ENCODE measurements around the gene MYO3B. TPM values are rescaled to one million over a fixed set of nuclear protein-coding genes. Genes with fewer than 3 reads are reported as not detected.

The MYO3B gene
- total RNA-seq, 3 donors from 2014 or later (not counting 1 experiment from before 2014, with no cell fraction given), result 0.68 to 0.88 (median 0.75) TPM

DNA sequence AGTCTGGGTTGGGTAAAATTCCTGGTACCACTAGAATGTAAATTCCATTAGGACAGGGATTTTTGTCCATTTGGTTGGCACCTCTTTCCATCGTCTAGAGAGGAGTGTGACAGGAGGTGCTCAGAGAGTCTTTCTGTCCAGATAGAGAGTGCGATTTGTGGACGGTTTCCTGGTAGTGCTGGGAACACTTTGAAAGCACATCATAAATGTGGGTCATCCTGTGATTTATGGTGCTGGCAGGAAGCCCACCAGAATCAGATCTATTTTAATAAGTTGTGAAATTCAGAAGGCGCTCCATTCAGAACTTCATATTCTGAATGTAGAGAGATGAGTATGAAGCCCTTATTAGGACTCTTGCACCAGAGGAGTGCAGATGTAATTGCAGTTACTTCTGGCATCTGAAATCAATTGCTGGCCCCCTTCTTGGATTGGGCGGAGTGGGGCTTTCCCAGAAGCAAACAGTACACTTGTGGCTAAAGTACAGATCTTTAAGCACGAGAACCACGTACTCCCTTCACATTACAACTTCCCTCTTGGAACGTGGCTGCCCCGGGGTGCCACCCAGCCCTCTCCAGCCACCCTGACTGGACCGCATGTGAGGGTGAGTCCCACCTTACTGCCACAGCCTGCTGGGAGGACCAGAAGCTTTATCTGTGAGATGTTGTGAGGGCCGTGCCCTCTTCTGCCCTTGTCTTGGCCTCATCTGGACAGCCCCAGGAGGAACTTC lies 243.2 kb downstream of the MYO3B start:
- ATAC-seq, result no peak
- peaks cover 0 to 7% of the 10 kb centered on the region in 2 donors for H3K4me1 Mint-ChIP-seq
- no peak overlapping the region for H3K4me3 Mint-ChIP-seq
- Histone ChIP-seq H3K9me3 (ENCODE audit: control insufficient read depth, insufficient read depth, low read length) (no peaks in the 10 kb centered on the region), H3K27ac (ENCODE audit: low read length) (no peak overlapping the region), H3K36me3 (ENCODE audit: control insufficient read depth, insufficient read depth, low read length) (no peaks in the 10 kb centered on the region), H3K4me3 (ENCODE audit: low read length) (no peak overlapping the region), H3K4me1 (ENCODE audit: control insufficient read depth, insufficient read depth, low read length) (no peaks in the 10 kb centered on the region), H3K27me3 (ENCODE audit: control insufficient read depth, insufficient read depth, low read length) (no peaks in the 10 kb centered on the region)
- H3K27ac Mint-ChIP-seq, result no peak overlapping the region
- no peak for DNase-seq
- no peaks in the 10 kb centered on the region for H3K36me3 Mint-ChIP-seq
- H3K27me3 Mint-ChIP-seq (ENCODE audit: low read depth in 2 of 2), result peaks cover 14 to 18% of the 10 kb centered on the region in 2 donors
- no peaks in the 10 kb centered on the region for H3K9me3 Mint-ChIP-seq
- TF ChIP-seq, protein P1, sequence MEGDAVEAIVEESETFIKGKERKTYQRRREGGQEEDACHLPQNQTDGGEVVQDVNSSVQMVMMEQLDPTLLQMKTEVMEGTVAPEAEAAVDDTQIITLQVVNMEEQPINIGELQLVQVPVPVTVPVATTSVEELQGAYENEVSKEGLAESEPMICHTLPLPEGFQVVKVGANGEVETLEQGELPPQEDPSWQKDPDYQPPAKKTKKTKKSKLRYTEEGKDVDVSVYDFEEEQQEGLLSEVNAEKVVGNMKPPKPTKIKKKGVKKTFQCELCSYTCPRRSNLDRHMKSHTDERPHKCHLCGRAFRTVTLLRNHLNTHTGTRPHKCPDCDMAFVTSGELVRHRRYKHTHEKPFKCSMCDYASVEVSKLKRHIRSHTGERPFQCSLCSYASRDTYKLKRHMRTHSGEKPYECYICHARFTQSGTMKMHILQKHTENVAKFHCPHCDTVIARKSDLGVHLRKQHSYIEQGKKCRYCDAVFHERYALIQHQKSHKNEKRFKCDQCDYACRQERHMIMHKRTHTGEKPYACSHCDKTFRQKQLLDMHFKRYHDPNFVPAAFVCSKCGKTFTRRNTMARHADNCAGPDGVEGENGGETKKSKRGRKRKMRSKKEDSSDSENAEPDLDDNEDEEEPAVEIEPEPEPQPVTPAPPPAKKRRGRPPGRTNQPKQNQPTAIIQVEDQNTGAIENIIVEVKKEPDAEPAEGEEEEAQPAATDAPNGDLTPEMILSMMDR (IDR thresholded peaks at IDR 0.05), result no peak
- intact Hi-C loops (cut with micrococcal nuclease), result no loop called here
- 71% methylated on average over 11 of the region's 11 CpGs for WGBS (ENCODE audit: insufficient coverage)

DNA sequence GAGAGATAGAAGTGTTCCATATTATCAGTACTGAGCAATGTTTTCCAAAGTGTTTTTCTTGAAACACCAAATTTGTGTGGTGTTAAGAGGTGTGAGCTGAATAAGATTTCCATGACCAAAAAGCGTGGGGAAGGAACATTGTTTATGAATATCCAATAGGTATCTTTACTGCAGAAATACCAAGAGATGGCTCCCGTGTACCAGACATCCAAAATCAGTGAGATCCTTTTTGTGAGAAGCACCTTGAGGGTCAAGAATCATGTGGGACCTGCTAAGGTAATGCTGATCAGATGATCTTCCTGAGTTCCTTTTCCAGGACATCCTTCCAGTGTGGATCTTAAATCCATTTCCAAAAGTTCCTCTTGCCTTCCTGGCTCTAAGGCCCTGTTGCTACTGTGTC lies 246.0 kb downstream of the MYO3B start:
- TF ChIP-seq, protein P1 (IDR thresholded peaks at IDR 0.05), result no peak
- no peak for DNase-seq
- Mint-ChIP-seq H3K27ac (no peak overlapping the region), H3K4me1 (peaks cover 0 to 7% of the 10 kb centered on the region in 2 donors), H3K9me3 (no peaks in the 10 kb centered on the region), H3K27me3 (ENCODE audit: low read depth in 2 of 2) (peaks cover 7 to 16% of the 10 kb centered on the region in 2 donors), H3K36me3 (no peaks in the 10 kb centered on the region), H3K4me3 (no peak overlapping the region)
- no peaks in the 10 kb centered on the region for H3K36me3 ChIP-seq (ENCODE audit: control insufficient read depth, insufficient read depth, low read length)
- intact Hi-C loops (cut with micrococcal nuclease), result no loop called here
- H3K4me3 ChIP-seq (ENCODE audit: low read length), result no peak overlapping the region
- ATAC-seq, result no peak
- H3K27ac ChIP-seq (ENCODE audit: low read length), result no peak overlapping the region
- H3K9me3 ChIP-seq (ENCODE audit: control insufficient read depth, insufficient read depth, low read length), result no peaks in the 10 kb centered on the region
- no peaks in the 10 kb centered on the region for H3K27me3 ChIP-seq (ENCODE audit: control insufficient read depth, insufficient read depth, low read length)
- no peaks in the 10 kb centered on the region for H3K4me1 ChIP-seq (ENCODE audit: control insufficient read depth, insufficient read depth, low read length)
- 87% methylated on average over 2 of the region's 2 CpGs for WGBS (ENCODE audit: insufficient coverage)

DNA sequence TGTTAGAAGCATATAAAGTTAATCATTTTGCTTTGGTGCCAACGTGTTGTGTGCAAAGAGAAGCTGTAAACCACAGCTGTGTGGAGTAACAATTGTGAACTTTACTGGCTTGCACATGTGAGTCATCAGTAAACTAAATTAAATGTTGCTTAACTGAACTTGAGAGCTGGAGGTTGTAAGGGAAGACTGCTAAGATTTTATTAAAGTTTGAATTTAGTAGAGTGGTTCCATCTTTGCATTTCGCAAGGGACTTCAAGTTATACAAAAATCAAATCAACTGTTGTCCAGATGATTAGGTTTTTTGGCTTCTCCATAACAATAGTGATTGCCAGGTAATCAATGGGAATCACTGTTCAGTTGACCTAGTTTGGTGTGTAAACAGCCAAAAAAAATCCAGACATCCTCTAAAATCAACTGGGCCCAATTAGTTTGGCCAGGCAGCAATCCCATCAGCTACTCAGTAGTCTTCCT lies 247.4 kb downstream of the MYO3B start:
- Histone ChIP-seq H3K27me3 (ENCODE audit: control insufficient read depth, insufficient read depth, low read length) (no peaks in the 10 kb centered on the region), H3K4me3 (ENCODE audit: low read length) (no peak overlapping the region), H3K4me1 (ENCODE audit: control insufficient read depth, insufficient read depth, low read length) (no peaks in the 10 kb centered on the region), H3K9me3 (ENCODE audit: control insufficient read depth, insufficient read depth, low read length) (no peaks in the 10 kb centered on the region), H3K36me3 (ENCODE audit: control insufficient read depth, insufficient read depth, low read length) (no peaks in the 10 kb centered on the region), H3K27ac (ENCODE audit: low read length) (no peak overlapping the region)
- WGBS (ENCODE audit: insufficient coverage), result 69% methylated on average over 2 of the region's 2 CpGs
- intact Hi-C loops (cut with micrococcal nuclease), result no loop called here
- Mint-ChIP-seq H3K27me3 (ENCODE audit: low read depth in 2 of 2) (peaks cover 8 to 23% of the 10 kb centered on the region in 2 donors), H3K36me3 (no peaks in the 10 kb centered on the region), H3K27ac (no peak overlapping the region), H3K9me3 (no peaks in the 10 kb centered on the region), H3K4me3 (no peak overlapping the region), H3K4me1 (peaks cover 0 to 7% of the 10 kb centered on the region in 2 donors)
- ATAC-seq, result peak in 1 of 3 donors; percentile 47
- DNase-seq, result no peak
- TF ChIP-seq, protein P1 (IDR thresholded peaks at IDR 0.05), result no peak
